C4-2B (cell line): Measurements from ENCODE around the gene HSD17B8.

ENCODE experiments used
- ZFX ChIP-seq: fragments of 450-650 bp; IDR thresholded peaks from 2 replicates; pipeline ENCODE4 v1.6.1; 2017
- TF ChIP-seq, protein P1 (sequence below): fragments of 450-650 bp; conservative IDR thresholded peaks from 2 replicates; pipeline ENCODE4 v1.5.1; 2017; ENCODE audit warnings: mild to moderate bottlenecking

- TF ChIP-seq, protein P1, sequence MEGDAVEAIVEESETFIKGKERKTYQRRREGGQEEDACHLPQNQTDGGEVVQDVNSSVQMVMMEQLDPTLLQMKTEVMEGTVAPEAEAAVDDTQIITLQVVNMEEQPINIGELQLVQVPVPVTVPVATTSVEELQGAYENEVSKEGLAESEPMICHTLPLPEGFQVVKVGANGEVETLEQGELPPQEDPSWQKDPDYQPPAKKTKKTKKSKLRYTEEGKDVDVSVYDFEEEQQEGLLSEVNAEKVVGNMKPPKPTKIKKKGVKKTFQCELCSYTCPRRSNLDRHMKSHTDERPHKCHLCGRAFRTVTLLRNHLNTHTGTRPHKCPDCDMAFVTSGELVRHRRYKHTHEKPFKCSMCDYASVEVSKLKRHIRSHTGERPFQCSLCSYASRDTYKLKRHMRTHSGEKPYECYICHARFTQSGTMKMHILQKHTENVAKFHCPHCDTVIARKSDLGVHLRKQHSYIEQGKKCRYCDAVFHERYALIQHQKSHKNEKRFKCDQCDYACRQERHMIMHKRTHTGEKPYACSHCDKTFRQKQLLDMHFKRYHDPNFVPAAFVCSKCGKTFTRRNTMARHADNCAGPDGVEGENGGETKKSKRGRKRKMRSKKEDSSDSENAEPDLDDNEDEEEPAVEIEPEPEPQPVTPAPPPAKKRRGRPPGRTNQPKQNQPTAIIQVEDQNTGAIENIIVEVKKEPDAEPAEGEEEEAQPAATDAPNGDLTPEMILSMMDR = no peak
- no peak for TF ChIP-seq ZFX
Observed at GRCh38 chr6:33173535-33174180, 30.8 kb upstream of the HSD17B8 start.
